ENCODE data around the gene COPS6. TPM values are rescaled to one million over a fixed set of nuclear protein-coding genes. Genes with fewer than 3 reads are reported as not detected.

Gene COPS6
- total RNA-seq, 1 experiment from 2014 or later, result 182 TPM

DNA sequence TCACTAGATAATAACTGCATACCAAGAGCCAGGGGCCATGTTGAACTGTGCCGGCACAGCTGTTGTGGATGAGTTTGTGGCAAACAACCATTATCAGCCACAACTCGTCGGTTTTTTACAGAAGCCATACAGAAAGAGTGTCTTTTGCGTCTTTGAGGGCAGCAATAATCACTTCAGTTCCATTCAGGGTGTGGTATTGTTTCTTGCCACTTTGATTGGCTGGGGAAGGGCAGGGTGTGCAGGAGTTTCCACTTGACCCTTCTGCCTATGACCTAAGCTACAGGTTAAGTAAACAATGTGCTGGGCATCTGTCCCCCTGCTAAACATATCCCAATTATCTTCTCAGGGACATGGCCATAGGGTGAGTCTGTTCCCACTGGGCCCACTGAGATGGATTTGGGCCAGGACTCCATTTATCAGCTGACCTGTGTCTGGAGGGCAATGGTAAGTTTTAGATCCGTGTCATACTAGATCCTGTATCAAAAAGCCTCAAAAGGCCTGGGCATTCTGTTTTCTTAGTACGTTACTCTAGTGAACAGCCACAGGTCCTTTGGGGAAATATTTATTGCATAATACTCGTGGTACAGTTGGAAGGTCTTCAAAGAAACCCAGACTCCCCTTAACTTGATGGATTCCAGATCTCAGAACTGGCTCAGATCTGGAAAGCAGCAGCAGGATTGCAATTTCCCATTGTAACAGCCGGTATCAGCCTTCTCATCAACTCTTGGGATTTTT is 23.1 kb upstream of the COPS6 start:
- Histone ChIP-seq H3K4me1 (ENCODE audit: control insufficient read depth, insufficient read depth, low read length) (no peaks in the 10 kb centered on the region; the same call in 1 of the 2 replicates), H3K9me3 (ENCODE audit: control insufficient read depth, insufficient read depth, low read depth, low read length) (peaks cover 12% of the 10 kb centered on the region), H3K27ac (ENCODE audit: low read length) (no peak overlapping the region), H3K27me3 (ENCODE audit: control insufficient read depth, insufficient read depth, low read length) (no peaks in the 10 kb centered on the region), H3K36me3 (ENCODE audit: control insufficient read depth, insufficient read depth, low read length) (0 out of 2 replicates have a peak, but pooled peaks cover 6% of the 10 kb centered on the region), H3K4me3 (ENCODE audit: low read depth in 2 of 2, low read length in 2 of 2) (no peak overlapping the region)
- no peak for DNase-seq (ENCODE audit: low read depth, low spot score)
- CTCF ChIA-PET, result no interaction called here
- POLR2A ChIA-PET, result no interaction called here
- peak; percentile 57 for TF ChIP-seq TCF7L2 (IDR thresholded peaks at IDR 0.05; ENCODE audit: low read depth, low read length)
- TF ChIP-seq POLR2AphosphoS5 (IDR thresholded peaks at IDR 0.05; ENCODE audit: low read depth, low read length), result 0 out of 2 replicates have a peak, but pooled peaks have one; percentile 15
- TF ChIP-seq, protein P1, sequence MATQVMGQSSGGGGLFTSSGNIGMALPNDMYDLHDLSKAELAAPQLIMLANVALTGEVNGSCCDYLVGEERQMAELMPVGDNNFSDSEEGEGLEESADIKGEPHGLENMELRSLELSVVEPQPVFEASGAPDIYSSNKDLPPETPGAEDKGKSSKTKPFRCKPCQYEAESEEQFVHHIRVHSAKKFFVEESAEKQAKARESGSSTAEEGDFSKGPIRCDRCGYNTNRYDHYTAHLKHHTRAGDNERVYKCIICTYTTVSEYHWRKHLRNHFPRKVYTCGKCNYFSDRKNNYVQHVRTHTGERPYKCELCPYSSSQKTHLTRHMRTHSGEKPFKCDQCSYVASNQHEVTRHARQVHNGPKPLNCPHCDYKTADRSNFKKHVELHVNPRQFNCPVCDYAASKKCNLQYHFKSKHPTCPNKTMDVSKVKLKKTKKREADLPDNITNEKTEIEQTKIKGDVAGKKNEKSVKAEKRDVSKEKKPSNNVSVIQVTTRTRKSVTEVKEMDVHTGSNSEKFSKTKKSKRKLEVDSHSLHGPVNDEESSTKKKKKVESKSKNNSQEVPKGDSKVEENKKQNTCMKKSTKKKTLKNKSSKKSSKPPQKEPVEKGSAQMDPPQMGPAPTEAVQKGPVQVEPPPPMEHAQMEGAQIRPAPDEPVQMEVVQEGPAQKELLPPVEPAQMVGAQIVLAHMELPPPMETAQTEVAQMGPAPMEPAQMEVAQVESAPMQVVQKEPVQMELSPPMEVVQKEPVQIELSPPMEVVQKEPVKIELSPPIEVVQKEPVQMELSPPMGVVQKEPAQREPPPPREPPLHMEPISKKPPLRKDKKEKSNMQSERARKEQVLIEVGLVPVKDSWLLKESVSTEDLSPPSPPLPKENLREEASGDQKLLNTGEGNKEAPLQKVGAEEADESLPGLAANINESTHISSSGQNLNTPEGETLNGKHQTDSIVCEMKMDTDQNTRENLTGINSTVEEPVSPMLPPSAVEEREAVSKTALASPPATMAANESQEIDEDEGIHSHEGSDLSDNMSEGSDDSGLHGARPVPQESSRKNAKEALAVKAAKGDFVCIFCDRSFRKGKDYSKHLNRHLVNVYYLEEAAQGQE (IDR thresholded peaks at IDR 0.05; ENCODE audit: insufficient read depth in 1 of 2, low read depth in 2 of 2, low read length in 1 of 2), result no peak
- TF ChIP-seq SIN3A (IDR thresholded peaks at IDR 0.05; ENCODE audit: borderline replicate concordance, insufficient read depth, low read depth, low read length), result no peak
- TF ChIP-seq CTCF (IDR thresholded peaks at IDR 0.05), result no peak
- no TSS peak for BruUV-seq (replicated peaks)
- intact Hi-C loops (cut with micrococcal nuclease; ENCODE audit: unreplicated experiment) (no loop called here), in situ Hi-C loops (cut with HindIII; ENCODE audit: low pct_unique_long_range_greater_than_20kb, low sequenced_read_pairs) (no loop called here)
- ATAC-seq, result no peak

DNA sequence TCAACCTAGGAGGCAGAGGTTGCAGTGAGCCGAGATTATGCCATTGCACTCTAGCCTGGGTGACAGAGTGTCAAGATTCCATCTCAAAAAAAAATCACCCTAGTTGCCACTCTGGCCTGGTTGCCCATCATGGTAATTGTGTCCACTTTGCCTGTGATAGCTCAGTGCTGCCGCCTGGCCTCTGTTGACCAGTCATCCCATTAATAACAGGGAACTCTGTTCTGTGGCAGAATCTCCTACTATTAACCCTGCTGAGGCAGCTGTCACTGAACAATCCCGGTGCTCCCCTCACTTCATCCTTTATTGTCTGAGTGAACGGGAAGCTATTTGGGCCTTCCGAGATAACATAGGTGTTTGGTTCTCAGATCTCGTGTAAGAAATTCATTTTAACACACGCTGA is 21.8 kb upstream of the COPS6 start:
- H3K9me3 ChIP-seq (ENCODE audit: control insufficient read depth, insufficient read depth, low read depth, low read length), result peaks cover 25% of the 10 kb centered on the region
- ATAC-seq (peak; percentile 63; the same call in 1 of the 2 replicates), DNase-seq (ENCODE audit: low read depth, low spot score) (no peak)
- no peaks in the 10 kb centered on the region for H3K27me3 ChIP-seq (ENCODE audit: control insufficient read depth, insufficient read depth, low read length)
- peaks cover 15% of the 10 kb centered on the region for H3K36me3 ChIP-seq (ENCODE audit: control insufficient read depth, insufficient read depth, low read length)
- ChIA-PET CTCF (no interaction called here), POLR2A (interaction anchor here (0.6 kb wide), 1 partner anchor 58 kb away, joined by 11 read pairs; no protein-coding TSS in a partner anchor)
- in situ Hi-C loops (cut with HindIII; ENCODE audit: low pct_unique_long_range_greater_than_20kb, low sequenced_read_pairs) (no loop called here), intact Hi-C loops (cut with micrococcal nuclease; ENCODE audit: unreplicated experiment) (no loop called here)
- no TSS peak for BruUV-seq (replicated peaks)
- H3K4me3 ChIP-seq (ENCODE audit: low read depth in 2 of 2, low read length in 2 of 2), result no peak overlapping the region
- no peak overlapping the region for H3K27ac ChIP-seq (ENCODE audit: low read length)
- TF ChIP-seq SIN3A (IDR thresholded peaks at IDR 0.05; ENCODE audit: borderline replicate concordance, insufficient read depth, low read depth, low read length), result no peak
- TF ChIP-seq, protein P1 (IDR thresholded peaks at IDR 0.05; ENCODE audit: insufficient read depth in 1 of 2, low read depth in 2 of 2, low read length in 1 of 2), result no peak
- TF ChIP-seq TCF7L2 (IDR thresholded peaks at IDR 0.05; ENCODE audit: low read depth, low read length), result no peak
- TF ChIP-seq POLR2AphosphoS5 (IDR thresholded peaks at IDR 0.05; ENCODE audit: low read depth, low read length), result peak; percentile 36; the same call in 1 of the 2 replicates
- no peaks in the 10 kb centered on the region; the same call in 1 of the 2 replicates for H3K4me1 ChIP-seq (ENCODE audit: control insufficient read depth, insufficient read depth, low read length)
